ENCODE data around the gene ASIP. TPM values are rescaled to one million over a fixed set of nuclear protein-coding genes. Genes with fewer than 3 reads are reported as not detected.
"Not testable (repeated sequence)": the region's sequence is repeated elsewhere in the genome, so short reads cannot be mapped to it uniquely, and the experiment has no call there.

The ASIP gene
- total RNA-seq, 1 donor from 2014 or later, result not detected

DNA sequence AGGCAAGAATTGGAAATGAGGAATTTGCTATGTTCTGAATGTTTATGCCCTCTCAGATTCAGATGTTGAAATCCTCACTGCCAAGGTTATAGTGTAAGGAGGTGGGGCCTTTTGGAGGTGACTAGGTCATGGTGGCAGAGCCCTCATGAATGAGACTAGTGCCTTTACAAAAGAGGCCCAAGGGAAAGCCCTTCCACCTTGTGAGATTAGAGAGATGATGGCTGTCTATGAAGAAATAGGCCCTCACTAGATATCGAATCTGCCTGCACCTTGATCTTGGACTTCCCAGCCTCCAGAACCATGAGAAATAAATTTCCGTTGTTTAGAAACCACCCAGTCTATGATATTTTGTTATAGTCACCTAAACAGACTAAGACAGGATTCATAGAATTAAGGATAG is 10.4 kb downstream of the ASIP start:
- no peaks in the 10 kb centered on the region for H3K9me3 Mint-ChIP-seq
- intact Hi-C loops (cut with micrococcal nuclease), result no loop called here
- H3K4me1 Mint-ChIP-seq (ENCODE audit: low read depth), result peaks cover 12% of the 10 kb centered on the region
- H3K4me3 Mint-ChIP-seq, result no peak overlapping the region
- no peak overlapping the region for H3K27ac Mint-ChIP-seq
- no peaks in the 10 kb centered on the region for H3K27me3 Mint-ChIP-seq (ENCODE audit: insufficient read depth)
- DNase-seq (ENCODE audit: low spot score), result no peak
- H3K36me3 Mint-ChIP-seq (ENCODE audit: low read depth), result peaks cover 2% of the 10 kb centered on the region

DNA sequence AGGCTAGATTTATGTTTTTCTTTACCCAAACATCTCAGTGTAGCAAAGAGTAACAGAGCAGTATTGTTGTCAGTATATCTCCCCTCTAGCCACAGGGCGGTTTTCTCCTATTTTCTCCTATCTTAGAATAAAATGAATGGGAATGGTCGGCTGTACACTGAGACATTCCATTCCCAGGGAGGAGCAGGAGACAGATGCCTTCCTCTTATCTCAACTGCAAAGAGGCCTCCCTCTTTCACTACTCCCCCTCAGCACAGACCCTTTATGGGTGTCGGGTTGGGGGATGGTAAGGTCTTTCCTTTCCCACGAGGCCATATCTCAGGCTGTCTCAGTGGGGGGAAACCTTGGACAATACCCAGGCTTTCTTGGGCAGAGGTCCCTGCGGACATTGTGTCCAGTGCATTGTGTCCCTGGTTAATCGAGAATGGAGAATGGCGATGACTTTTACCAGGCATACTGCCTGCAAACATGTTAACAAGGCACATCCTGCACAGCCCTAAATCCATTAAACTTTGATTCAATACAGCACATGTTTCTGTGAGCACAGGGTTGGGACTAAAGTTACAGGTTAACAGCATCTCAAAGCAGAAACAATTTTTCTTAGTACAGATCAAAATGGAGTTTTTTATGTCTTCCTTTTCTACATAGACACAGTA is 11.3 kb downstream of the ASIP start:
- H3K36me3 Mint-ChIP-seq (ENCODE audit: low read depth); intact Hi-C loops (cut with micrococcal nuclease); H3K27ac Mint-ChIP-seq; H3K9me3 Mint-ChIP-seq; H3K27me3 Mint-ChIP-seq (ENCODE audit: insufficient read depth); DNase-seq (ENCODE audit: low spot score); H3K4me3 Mint-ChIP-seq: not testable (repeated sequence)
- peaks cover 12% of the 10 kb centered on the region for H3K4me1 Mint-ChIP-seq (ENCODE audit: low read depth)

DNA sequence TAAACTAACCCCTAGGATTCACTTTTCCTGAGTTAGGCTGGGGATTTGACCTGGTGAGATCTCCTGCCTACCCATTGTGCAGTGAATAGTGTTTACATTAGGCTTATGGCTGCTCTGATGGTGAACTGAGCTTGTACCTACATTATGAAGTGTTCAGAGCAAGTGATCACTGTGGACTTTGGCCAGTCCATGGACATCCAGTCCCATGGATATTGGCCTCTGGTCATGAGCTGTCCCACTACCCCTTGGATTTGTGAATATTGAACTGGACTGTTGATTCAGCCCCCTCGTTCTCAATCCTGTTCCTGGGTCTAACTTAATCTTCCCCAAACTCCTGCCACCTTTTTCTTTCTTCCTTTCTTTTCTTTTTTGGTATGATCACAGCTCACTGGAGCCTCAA is 13.8 kb downstream of the ASIP start:
- Mint-ChIP-seq H3K27me3 (ENCODE audit: insufficient read depth) (no peaks in the 10 kb centered on the region), H3K27ac (no peak overlapping the region), H3K9me3 (no peaks in the 10 kb centered on the region), H3K4me3 (no peak overlapping the region), H3K4me1 (ENCODE audit: low read depth) (peaks cover 2% of the 10 kb centered on the region), H3K36me3 (ENCODE audit: low read depth) (no peaks in the 10 kb centered on the region)
- intact Hi-C loops (cut with micrococcal nuclease), result no loop called here
- no peak for DNase-seq (ENCODE audit: low spot score)

GRCh38 chr20:34256629-34257124 is 15.5 kb downstream of the ASIP start:
- Mint-ChIP-seq H3K9me3 (no peaks in the 10 kb centered on the region), H3K27ac (no peak overlapping the region), H3K36me3 (ENCODE audit: low read depth) (no peaks in the 10 kb centered on the region), H3K4me1 (ENCODE audit: low read depth) (no peaks in the 10 kb centered on the region), H3K27me3 (ENCODE audit: insufficient read depth) (no peaks in the 10 kb centered on the region), H3K4me3 (no peak overlapping the region)
- DNase-seq (ENCODE audit: low spot score), result no peak
- intact Hi-C loops (cut with micrococcal nuclease), result no loop called here

GRCh38 chr20:34260208-34260942 is 19.2 kb downstream of the ASIP start:
- intact Hi-C loops (cut with micrococcal nuclease), result no loop called here
- H3K4me3 Mint-ChIP-seq, result no peak overlapping the region
- H3K9me3 Mint-ChIP-seq, result no peaks in the 10 kb centered on the region

GRCh38 chr20:34262488-34263288 is 21.5 kb downstream of the ASIP start:
- Mint-ChIP-seq H3K4me1 (ENCODE audit: low read depth) (peaks cover 4% of the 10 kb centered on the region), H3K4me3 (no peak overlapping the region), H3K27ac (no peak overlapping the region), H3K27me3 (ENCODE audit: insufficient read depth) (no peaks in the 10 kb centered on the region), H3K36me3 (ENCODE audit: low read depth) (peaks cover 2% of the 10 kb centered on the region), H3K9me3 (no peaks in the 10 kb centered on the region)
- intact Hi-C loops (cut with micrococcal nuclease), result no loop called here
- DNase-seq (ENCODE audit: low spot score), result no peak

More at GRCh38 chr20:34260208-34260942, 19.2 kb downstream of the ASIP start:
- Mint-ChIP-seq H3K36me3 (ENCODE audit: low read depth) (peaks cover 2% of the 10 kb centered on the region), H3K27ac (no peak overlapping the region), H3K27me3 (ENCODE audit: insufficient read depth) (no peaks in the 10 kb centered on the region), H3K4me1 (ENCODE audit: low read depth) (peaks cover 4% of the 10 kb centered on the region)
- DNase-seq (ENCODE audit: low spot score), result no peak

GRCh38 chr20:34263468-34263867 is 22.2 kb downstream of the ASIP start:
- H3K9me3 Mint-ChIP-seq; H3K36me3 Mint-ChIP-seq (ENCODE audit: low read depth); DNase-seq (ENCODE audit: low spot score); intact Hi-C loops (cut with micrococcal nuclease); H3K4me3 Mint-ChIP-seq; H3K27me3 Mint-ChIP-seq (ENCODE audit: insufficient read depth); H3K4me1 Mint-ChIP-seq (ENCODE audit: low read depth); H3K27ac Mint-ChIP-seq: not testable (repeated sequence)

DNA sequence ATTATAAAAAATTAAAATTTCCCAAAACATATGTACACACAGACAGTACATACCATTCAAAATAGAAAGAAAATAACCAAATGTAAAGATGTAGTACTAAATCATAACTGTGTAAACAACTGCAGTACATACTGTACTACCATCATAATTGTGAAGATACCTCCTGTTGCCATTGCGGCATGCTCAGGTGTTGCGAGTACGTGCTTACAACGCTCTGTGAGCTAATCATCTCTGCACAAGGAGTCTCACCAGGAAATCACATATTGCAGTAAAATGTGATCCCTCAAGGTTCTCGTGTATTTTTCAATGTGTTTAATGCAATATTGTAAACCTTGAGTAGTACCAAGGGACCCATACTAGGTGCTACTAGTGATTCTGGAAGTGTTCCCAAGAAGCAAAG is 22.9 kb downstream of the ASIP start:
- Mint-ChIP-seq H3K4me3 (no peak overlapping the region), H3K27ac (no peak overlapping the region), H3K36me3 (ENCODE audit: low read depth) (peaks cover 4% of the 10 kb centered on the region), H3K4me1 (ENCODE audit: low read depth) (peaks cover 4% of the 10 kb centered on the region), H3K9me3 (no peaks in the 10 kb centered on the region), H3K27me3 (ENCODE audit: insufficient read depth) (no peaks in the 10 kb centered on the region)
- DNase-seq (ENCODE audit: low spot score), result no peak
- intact Hi-C loops (cut with micrococcal nuclease), result no loop called here

- H3K36me3 Mint-ChIP-seq (ENCODE audit: low read depth), result peaks cover 9% of the 10 kb centered on the region
- H3K27me3 Mint-ChIP-seq (ENCODE audit: insufficient read depth), result no peaks in the 10 kb centered on the region
Measured at GRCh38 chr20:34268145-34268544, 26.9 kb downstream of the ASIP start.

GRCh38 chr20:34268851-34269636 is 27.8 kb downstream of the ASIP start:
- peaks cover 4% of the 10 kb centered on the region for H3K4me1 Mint-ChIP-seq (ENCODE audit: low read depth)
- H3K4me3 Mint-ChIP-seq, result peak overlapping the region; percentile 29
- no peak for DNase-seq (ENCODE audit: low spot score)
- peaks cover 9% of the 10 kb centered on the region for H3K36me3 Mint-ChIP-seq (ENCODE audit: low read depth)
- H3K9me3 Mint-ChIP-seq, result no peaks in the 10 kb centered on the region
- intact Hi-C loops (cut with micrococcal nuclease), result no loop called here
- no peaks in the 10 kb centered on the region for H3K27me3 Mint-ChIP-seq (ENCODE audit: insufficient read depth)
- no peak overlapping the region for H3K27ac Mint-ChIP-seq

More at GRCh38 chr20:34268145-34268544, 26.9 kb downstream of the ASIP start:
- intact Hi-C loops (cut with micrococcal nuclease), result no loop called here
- no peaks in the 10 kb centered on the region for H3K9me3 Mint-ChIP-seq
- H3K27ac Mint-ChIP-seq, result no peak overlapping the region
- H3K4me1 Mint-ChIP-seq (ENCODE audit: low read depth), result peaks cover under 1% of the 10 kb centered on the region
- DNase-seq (ENCODE audit: low spot score), result no peak
- no peak overlapping the region for H3K4me3 Mint-ChIP-seq

GRCh38 chr20:34269996-34270627 is 28.9 kb downstream of the ASIP start:
- intact Hi-C loops (cut with micrococcal nuclease), result no loop called here
- H3K4me3 Mint-ChIP-seq, result no peak overlapping the region
- peaks cover 4% of the 10 kb centered on the region for H3K4me1 Mint-ChIP-seq (ENCODE audit: low read depth)

GRCh38 chr20:34271956-34272355 is 30.7 kb downstream of the ASIP start:
- H3K4me1 Mint-ChIP-seq (ENCODE audit: low read depth), result peaks cover 4% of the 10 kb centered on the region
- no peak overlapping the region for H3K4me3 Mint-ChIP-seq
- intact Hi-C loops (cut with micrococcal nuclease), result no loop called here
- no peak for DNase-seq (ENCODE audit: low spot score)
- H3K36me3 Mint-ChIP-seq (ENCODE audit: low read depth), result peaks cover 14% of the 10 kb centered on the region
- no peak overlapping the region for H3K27ac Mint-ChIP-seq
- no peaks in the 10 kb centered on the region for H3K9me3 Mint-ChIP-seq
- no peaks in the 10 kb centered on the region for H3K27me3 Mint-ChIP-seq (ENCODE audit: insufficient read depth)

More at GRCh38 chr20:34269996-34270627, 28.9 kb downstream of the ASIP start:
- H3K27me3 Mint-ChIP-seq (ENCODE audit: insufficient read depth), result no peaks in the 10 kb centered on the region
- peaks cover 13% of the 10 kb centered on the region for H3K36me3 Mint-ChIP-seq (ENCODE audit: low read depth)
- H3K27ac Mint-ChIP-seq, result no peak overlapping the region
- DNase-seq (ENCODE audit: low spot score), result no peak
- H3K9me3 Mint-ChIP-seq, result no peaks in the 10 kb centered on the region
